Suppressor macrophage (primary cell): ENCODE data around the gene BABAM2.
"Not testable (repeated sequence)": the region's sequence is repeated elsewhere in the genome, so short reads cannot be mapped to it uniquely, and the experiment has no call there.

Experiments
- DNase-seq, 4 experiments: peaks; one replicate each; pipeline ENCODE4 v3.0.0-alpha.2; 2020 to 2022

The BABAM2 gene

GRCh38 chr2:28217042-28217740, 326.7 kb downstream of the BABAM2 start:
- no peak for DNase-seq

DNA sequence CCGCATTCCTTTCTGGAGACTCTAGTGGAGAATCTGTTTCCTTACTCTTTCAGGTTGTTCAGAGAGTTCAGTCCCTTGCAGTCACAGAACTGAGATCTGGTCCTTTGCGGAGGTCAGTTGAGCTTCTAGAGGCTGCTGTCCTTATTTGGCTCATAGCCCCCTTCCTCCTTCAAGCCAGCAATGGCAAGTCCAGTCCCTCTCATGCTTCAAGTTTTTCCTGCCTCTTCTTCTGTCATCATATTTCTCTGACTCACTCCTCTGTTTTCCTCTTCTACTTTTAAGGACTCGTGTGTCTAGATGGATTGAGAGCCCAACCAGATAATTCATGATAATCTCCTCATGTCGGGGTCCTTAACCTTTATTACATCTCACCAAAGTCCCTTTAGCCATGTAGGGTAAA, 328.6 kb downstream of the BABAM2 start:
- DNase-seq, result no peak

DNA sequence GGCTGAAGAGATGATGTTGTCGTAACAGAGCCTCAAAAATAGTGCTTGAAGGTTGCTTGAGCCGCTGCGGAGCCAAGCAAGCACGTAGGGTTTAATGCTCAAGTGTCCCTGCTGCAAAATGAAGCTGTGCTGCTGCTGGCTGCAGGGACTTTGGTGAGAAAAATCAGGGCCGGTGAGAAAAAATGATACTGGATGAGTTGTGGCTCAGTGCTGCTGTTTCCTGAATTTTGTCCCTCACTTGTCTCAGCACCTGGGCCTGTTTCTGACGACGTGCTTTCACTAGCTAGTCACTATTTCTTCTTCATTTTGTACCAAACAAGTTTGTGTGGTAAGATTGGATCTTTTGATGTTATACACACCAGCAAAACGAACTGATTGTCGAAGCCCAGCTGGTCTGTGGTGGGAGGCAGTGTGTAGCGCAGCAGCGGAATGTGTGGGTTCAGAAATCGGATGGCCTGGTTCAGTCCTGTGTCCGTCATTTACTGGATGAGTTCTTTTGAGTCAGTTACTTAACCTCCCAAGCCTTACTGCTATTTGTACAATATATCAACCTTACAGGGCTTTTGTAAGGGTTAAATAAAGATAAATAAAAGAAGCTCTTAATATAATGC, 329.3 kb downstream of the BABAM2 start:
- DNase-seq, result no peak

- peak in 2 of 4 experiments; percentile 53 to 64 for DNase-seq
Measured at GRCh38 chr2:28224648-28225472, 334.3 kb downstream of the BABAM2 start.

- DNase-seq, result no peak
Measured at GRCh38 chr2:28225473-28226080, 335.0 kb downstream of the BABAM2 start.

GRCh38 chr2:28226558-28226957, 336.0 kb downstream of the BABAM2 start:
- DNase-seq, result no peak

DNA sequence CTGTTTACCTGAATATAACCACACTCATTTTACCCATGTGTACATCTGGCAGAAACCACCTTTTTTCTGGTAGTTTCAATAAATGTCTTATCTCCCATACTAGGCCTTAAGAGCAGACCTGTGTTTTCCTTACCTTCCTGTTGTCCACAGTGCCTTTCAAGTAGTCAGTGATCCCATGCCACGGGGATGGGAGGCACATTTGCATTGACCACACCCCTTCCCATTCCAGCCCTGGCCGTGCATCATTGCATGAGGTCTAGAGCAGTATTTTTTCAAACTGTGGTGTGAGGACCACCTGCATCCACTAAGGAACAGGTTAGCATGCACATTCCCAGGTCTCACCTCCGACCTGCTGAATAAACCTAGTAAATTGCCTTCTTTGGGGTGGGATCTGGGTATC, 337.0 kb downstream of the BABAM2 start:
- no peak for DNase-seq

DNA sequence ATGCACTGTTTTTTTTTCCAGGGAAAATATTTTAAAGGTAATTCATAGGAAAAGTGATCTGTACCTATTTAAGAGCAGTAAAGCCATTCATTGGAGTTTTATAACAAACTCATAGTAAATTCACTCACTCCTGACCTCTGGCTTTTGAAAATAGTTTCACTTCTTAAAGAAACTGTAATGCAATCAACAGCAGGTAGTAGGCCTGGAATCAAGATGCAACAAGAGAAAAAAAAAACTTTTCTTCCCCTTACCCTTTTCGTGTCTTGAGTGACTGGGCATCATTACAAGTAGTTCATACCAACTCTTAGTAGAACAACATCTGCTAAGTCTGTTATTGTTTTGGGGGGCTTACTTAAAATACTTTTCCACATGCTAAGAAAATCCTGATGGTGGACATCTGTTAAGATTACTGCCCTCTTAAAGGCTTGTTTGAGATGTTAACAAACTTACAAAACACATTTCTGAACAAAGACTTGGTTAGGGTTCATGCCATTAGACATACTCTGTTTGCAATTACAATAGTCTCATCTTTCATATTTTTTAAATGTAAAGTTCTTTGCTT, 338.0 kb downstream of the BABAM2 start:
- DNase-seq, result no peak

- peak; percentile 56 to 80 (median 65) for DNase-seq
Measured at GRCh38 chr2:28231110-28231631, 340.6 kb downstream of the BABAM2 start.

GRCh38 chr2:28232295-28232694, 341.8 kb downstream of the BABAM2 start:
- DNase-seq, result no peak

DNA sequence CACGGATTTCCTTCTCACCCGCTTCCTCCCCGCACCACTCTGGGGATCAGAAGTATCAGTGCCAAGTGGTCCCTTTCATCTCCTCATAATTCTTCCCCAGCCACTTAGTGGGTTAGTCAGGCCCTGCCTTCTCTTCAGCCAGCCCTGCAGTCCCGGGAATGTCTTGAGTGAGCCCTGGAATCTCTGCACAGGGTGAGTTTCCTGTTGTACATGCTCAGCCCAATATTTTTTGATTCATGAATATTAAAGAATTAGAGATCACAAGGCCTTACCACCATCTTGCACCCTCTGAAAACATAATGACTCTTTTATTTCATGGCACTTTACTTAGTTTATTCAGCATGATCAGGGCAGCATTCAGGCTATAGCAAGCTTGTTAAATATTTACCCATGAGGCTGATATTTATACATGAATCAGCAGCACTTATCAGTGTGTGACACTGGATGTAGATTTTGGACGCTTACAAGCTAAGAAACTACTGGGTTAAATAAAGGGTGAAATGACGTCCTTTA, 342.7 kb downstream of the BABAM2 start:
- no peak for DNase-seq

DNA sequence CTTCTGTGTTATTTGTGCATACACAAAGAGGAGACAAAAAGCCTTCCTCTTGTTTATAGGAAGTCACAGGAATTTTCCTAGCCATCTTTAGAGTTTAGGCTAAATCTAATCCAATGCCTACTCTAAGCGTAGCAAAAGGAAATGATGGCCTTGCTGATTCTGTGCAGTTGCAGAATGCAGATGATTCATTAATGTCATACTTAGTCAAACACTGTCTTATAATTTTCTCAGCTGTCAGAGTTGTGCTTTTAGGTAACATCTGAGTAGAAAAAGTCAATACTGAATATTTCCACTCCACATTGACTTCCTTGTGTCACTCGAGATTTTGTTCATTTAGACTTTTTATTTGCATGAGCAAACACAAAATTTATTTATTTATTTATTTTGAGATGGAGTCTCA, 344.3 kb downstream of the BABAM2 start:
- peak in 1 of 4 experiments; percentile 25 for DNase-seq

DNA sequence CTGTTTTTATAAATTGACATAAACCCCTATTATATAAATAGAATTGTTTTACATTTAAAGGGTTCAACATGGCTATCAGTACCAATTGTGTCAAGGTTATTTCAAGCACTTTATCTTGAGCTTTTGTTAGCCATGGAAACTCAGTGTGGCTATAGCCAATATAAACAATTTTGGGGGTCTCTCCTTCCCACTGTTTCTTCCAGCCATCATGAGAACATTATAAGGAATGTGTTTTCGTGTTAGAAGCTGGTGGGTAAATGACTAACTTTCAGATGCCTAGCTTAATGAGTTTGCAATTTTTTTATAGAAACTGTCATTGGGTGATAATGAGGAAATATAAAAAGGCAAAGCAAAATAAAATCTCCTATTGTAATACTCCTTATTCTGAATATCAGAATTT, 348.7 kb downstream of the BABAM2 start:
- no peak for DNase-seq

- no peak for DNase-seq
Measured at GRCh38 chr2:28240937-28241336, 350.4 kb downstream of the BABAM2 start.

DNA sequence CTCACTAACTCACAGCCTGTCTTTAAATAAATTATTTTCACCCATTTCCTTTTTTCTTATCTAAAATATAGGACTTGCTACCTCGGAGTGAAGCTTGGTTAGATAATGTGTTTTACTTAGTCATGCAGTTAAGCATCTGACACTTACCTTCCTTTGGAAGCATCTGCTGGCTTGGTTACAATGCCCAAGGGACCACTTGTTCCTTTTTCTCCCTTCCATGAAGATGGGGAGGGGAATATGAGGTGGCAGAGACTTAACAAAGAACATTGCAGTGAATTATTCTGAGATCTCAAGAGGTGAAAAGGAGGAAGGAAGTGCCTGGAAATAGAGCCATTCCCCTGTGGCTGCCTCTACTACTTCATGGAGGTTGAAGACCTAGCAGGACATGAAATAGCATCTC, 356.8 kb downstream of the BABAM2 start:
- DNase-seq, result no peak

GRCh38 chr2:28247734-28248133, 357.2 kb downstream of the BABAM2 start:
- DNase-seq, result no peak

GRCh38 chr2:28248511-28248910, 358.0 kb downstream of the BABAM2 start:
- no peak for DNase-seq

GRCh38 chr2:28250006-28250405, 359.5 kb downstream of the BABAM2 start:
- no peak for DNase-seq

- no peak for DNase-seq
Measured at GRCh38 chr2:28251337-28251736, 360.8 kb downstream of the BABAM2 start.

DNA sequence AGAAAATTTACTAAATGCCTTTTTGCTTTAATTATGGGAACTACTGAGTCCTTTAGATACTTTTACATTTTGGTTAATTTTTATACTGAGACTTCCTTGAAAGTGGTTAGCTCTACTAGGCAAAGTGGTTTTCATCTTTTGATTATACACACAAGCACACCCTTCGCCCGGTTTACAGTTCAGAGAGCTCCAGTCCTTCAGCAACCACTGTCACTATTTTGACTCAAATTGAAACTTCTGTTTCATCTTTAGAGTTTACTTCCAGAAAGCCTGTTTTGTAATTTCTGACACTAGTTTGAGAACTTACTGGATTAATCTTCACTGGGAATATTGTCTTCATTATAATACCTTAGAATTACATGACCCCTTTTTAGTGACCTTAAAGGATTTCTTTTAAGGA, 361.8 kb downstream of the BABAM2 start:
- DNase-seq, result no peak

GRCh38 chr2:28253543-28253942, 363.0 kb downstream of the BABAM2 start:
- no peak for DNase-seq

DNA sequence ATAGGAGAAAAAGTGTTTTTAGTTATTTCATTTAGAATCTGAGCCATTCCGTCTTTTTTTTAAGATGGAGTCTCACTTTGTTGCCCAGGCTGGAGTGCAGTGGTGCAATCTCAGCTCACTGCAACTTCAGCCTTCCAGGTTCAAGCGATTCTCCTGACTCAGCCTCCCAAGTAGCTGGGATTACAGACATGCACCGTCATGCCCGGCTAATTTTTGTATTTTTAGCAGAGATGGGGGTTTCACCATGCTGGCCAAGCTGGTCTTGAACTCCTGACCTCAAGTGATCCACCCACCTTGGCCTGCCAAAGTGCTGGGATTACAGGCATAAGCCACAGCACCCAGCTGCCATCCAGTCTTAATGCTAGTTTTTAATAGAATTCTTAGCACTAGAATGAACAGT, 364.7 kb downstream of the BABAM2 start:
- not testable (repeated sequence) for DNase-seq
